GM23338 (cell line): ENCODE measurements around the gene CHPF.

Source experiments
- CREB1 ChIP-seq: fragments of 250-450 bp; sonication (Bioruptor Pico); IDR thresholded peaks from 2 replicates; pipeline ENCODE4 v1.5.0; 2020; ENCODE audit warnings: low read depth, mild to moderate bottlenecking, moderate library complexity
- EZH2 ChIP-seq: fragments of 200-600 bp; sonication (generic); IDR thresholded peaks from one replicate; pipeline ENCODE4 v1.8.0; 2017; ENCODE audit warnings: antibody characterized with exemption, mild to moderate bottlenecking, low read depth; ENCODE audit not compliant: unreplicated experiment
- ZNF114 ChIP-seq: fragments of 250-450 bp; sonication (Bioruptor Pico); IDR thresholded peaks from 2 replicates; pipeline ENCODE4 v1.5.0; 2020; ENCODE audit warnings: mild to moderate bottlenecking, moderate library complexity
- TF ChIP-seq, protein P1 (sequence below), 2 experiments: fragments of 200-600 bp in 1 of 2; sonication (generic) in 1 of 2; conservative IDR thresholded peaks; 2 replicates each; pipeline versions ENCODE4 v1.5.1 to v1.6.1; 2016 to 2017; ENCODE audit warnings: antibody characterized with exemption in 2 of 2, low read depth in 2 of 2, mild to moderate bottlenecking in 2 of 2, moderate library complexity in 1 of 2

GRCh38 chr2:219489315-219489714 is 54.3 kb downstream of the CHPF start:
- TF ChIP-seq, protein P1, sequence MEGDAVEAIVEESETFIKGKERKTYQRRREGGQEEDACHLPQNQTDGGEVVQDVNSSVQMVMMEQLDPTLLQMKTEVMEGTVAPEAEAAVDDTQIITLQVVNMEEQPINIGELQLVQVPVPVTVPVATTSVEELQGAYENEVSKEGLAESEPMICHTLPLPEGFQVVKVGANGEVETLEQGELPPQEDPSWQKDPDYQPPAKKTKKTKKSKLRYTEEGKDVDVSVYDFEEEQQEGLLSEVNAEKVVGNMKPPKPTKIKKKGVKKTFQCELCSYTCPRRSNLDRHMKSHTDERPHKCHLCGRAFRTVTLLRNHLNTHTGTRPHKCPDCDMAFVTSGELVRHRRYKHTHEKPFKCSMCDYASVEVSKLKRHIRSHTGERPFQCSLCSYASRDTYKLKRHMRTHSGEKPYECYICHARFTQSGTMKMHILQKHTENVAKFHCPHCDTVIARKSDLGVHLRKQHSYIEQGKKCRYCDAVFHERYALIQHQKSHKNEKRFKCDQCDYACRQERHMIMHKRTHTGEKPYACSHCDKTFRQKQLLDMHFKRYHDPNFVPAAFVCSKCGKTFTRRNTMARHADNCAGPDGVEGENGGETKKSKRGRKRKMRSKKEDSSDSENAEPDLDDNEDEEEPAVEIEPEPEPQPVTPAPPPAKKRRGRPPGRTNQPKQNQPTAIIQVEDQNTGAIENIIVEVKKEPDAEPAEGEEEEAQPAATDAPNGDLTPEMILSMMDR (conservative IDR thresholded peaks at IDR 0.05; ENCODE audit: low read depth in 2 of 2): no peak
- TF ChIP-seq EZH2: no peak
- TF ChIP-seq ZNF114 (CRISPR knock-in tag): no peak
- TF ChIP-seq CREB1 (CRISPR knock-in tag): no peak
